Neural cell (in vitro differentiated cells): Measurements from ENCODE around the gene GRID1. TPM values are rescaled to one million over a fixed set of nuclear protein-coding genes. Genes with fewer than 3 reads are reported as not detected.
A peak's percentile ranks its signal among the peaks of the same experiment; 100 is the strongest.
"Not testable (repeated sequence)": the region's sequence is repeated elsewhere in the genome, so short reads cannot be mapped to it uniquely, and the experiment has no call there.

Experiments
- H2AFZ ChIP-seq: fragments of 200-600, 300-800 bp; sonication (generic), shearing (Covaris generic); 2 replicates; pipeline ENCODE4 v1.6.0; 2014; ENCODE audit warnings: low read depth, mild to moderate bottlenecking, antibody characterized with exemption, low read length, moderate library complexity
- H3F3A ChIP-seq: fragments of 200-600 bp; shearing (Covaris generic); 2 replicates; pipeline ENCODE4 v1.6.1; 2016; ENCODE audit warnings: mild to moderate bottlenecking, moderate library complexity, mixed read lengths, antibody characterized with exemption, low read length; ENCODE audit not compliant: insufficient read depth, poor library complexity, severe bottlenecking
- H3K27ac ChIP-seq: fragments of 200-600, 300-800 bp; sonication (generic), shearing (Covaris generic); 2 replicates; pipeline ENCODE4 v1.5.1; 2014; ENCODE audit warnings: mild to moderate bottlenecking, low read length, moderate library complexity
- H3K27me3 ChIP-seq: fragments of 300-800, 200-600 bp; sonication (generic), shearing (Covaris generic); 2 replicates; pipeline ENCODE4 v1.6.0; 2014; ENCODE audit warnings: mild to moderate bottlenecking, low read depth, low read length, moderate library complexity; ENCODE audit not compliant: insufficient read depth
- H3K36me3 ChIP-seq: fragments of 300-800, 200-600 bp; sonication (generic), shearing (Covaris generic); 2 replicates; pipeline ENCODE4 v1.5.1; 2014; ENCODE audit warnings: mild to moderate bottlenecking, antibody characterized with exemption, low read length, moderate library complexity; ENCODE audit not compliant: insufficient read depth
- H3K4me2 ChIP-seq: fragments of 300-800, 200-600 bp; sonication (generic), shearing (Covaris generic); 2 replicates; pipeline ENCODE4 v1.6.0; 2014; ENCODE audit warnings: mild to moderate bottlenecking, low read length
- H3K4me3 ChIP-seq: fragments of 300-800, 200-600 bp; sonication (generic), shearing (Covaris generic); 2 replicates; pipeline ENCODE4 v1.5.1; 2014; ENCODE audit warnings: mild to moderate bottlenecking, low read length, moderate library complexity
- H3K79me2 ChIP-seq: fragments of 200-600 bp; shearing (Covaris generic); replicated peaks from 2 replicates; pipeline ENCODE4 v1.6.0; 2014; ENCODE audit warnings: mild to moderate bottlenecking, low read length, moderate library complexity; ENCODE audit not compliant: insufficient read depth
- H3K9ac ChIP-seq: fragments of 300-800, 200-600 bp; sonication (generic), shearing (Covaris generic); 2 replicates; pipeline ENCODE4 v1.6.1; 2016; ENCODE audit warnings: mild to moderate bottlenecking, low read length, mixed read lengths
- H3K9me2 ChIP-seq: fragments of 200-600 bp; shearing (Covaris generic); 2 replicates; pipeline ENCODE4 v1.6.1; 2016; ENCODE audit warnings: mild to moderate bottlenecking, low read length, mixed read lengths; ENCODE audit not compliant: insufficient read depth
- H3K9me3 ChIP-seq: fragments of 200-600, 300-800 bp; sonication (generic), shearing (Covaris generic); 2 replicates; pipeline ENCODE4 v1.6.1; 2016; ENCODE audit warnings: mild to moderate bottlenecking, mixed run types, low read length, moderate library complexity, mixed read lengths
- H4K20me1 ChIP-seq: fragments of 200-600 bp; shearing (Covaris generic); 2 replicates; pipeline ENCODE4 v1.6.1; 2016; ENCODE audit warnings: mild to moderate bottlenecking, mixed run types; ENCODE audit not compliant: insufficient read depth
- CTCF ChIP-seq: fragments of 450-650 bp; IDR thresholded peaks from 2 replicates; pipeline ENCODE4 v1.5.1; 2014; ENCODE audit warnings: antibody characterized with exemption, mild to moderate bottlenecking, moderate library complexity; ENCODE audit not compliant: poor library complexity, severe bottlenecking
- EP300 ChIP-seq: fragments of 450-650 bp; conservative IDR thresholded peaks from 2 replicates; pipeline ENCODE4 v1.6.1; 2014; ENCODE audit warnings: antibody characterized with exemption, mild to moderate bottlenecking, moderate library complexity; ENCODE audit not compliant: poor library complexity, severe bottlenecking
- EZH2 ChIP-seq: fragments of 200-600, 300-800 bp; shearing (Covaris generic), sonication (generic); IDR thresholded peaks from 2 replicates; pipeline ENCODE4 v1.6.1; 2014; ENCODE audit warnings: antibody characterized with exemption, low read length, borderline replicate concordance, mild to moderate bottlenecking; ENCODE audit not compliant: insufficient read depth, poor library complexity, severe bottlenecking
- MXI1 ChIP-seq: fragments of 450-650 bp; conservative IDR thresholded peaks from 2 replicates; pipeline ENCODE4 v1.6.1; 2014; ENCODE audit warnings: antibody characterized with exemption, mild to moderate bottlenecking; ENCODE audit not compliant: poor library complexity, severe bottlenecking
- POLR2AphosphoS5 ChIP-seq: IDR thresholded peaks from 2 replicates; pipeline ENCODE4 v1.6.1; 2012
- RAD21 ChIP-seq: fragments of 450-650 bp; conservative IDR thresholded peaks from 2 replicates; pipeline ENCODE4 v1.6.1; 2014; ENCODE audit warnings: antibody characterized with exemption, mild to moderate bottlenecking, moderate library complexity
- REST ChIP-seq: IDR thresholded peaks from 2 replicates; pipeline ENCODE4 v1.6.1; 2012; ENCODE audit warnings: borderline replicate concordance
- SMC3 ChIP-seq: fragments of 450-650 bp; conservative IDR thresholded peaks from 2 replicates; pipeline ENCODE4 v1.6.1; 2014; ENCODE audit warnings: antibody characterized with exemption, mild to moderate bottlenecking, moderate library complexity; ENCODE audit not compliant: poor library complexity
- TAF1 ChIP-seq: IDR thresholded peaks from 2 replicates; pipeline ENCODE4 v1.6.1; 2012; ENCODE audit warnings: low read depth
- polyA plus RNA-seq: library from polyadenylated mRNA; depleted of rRNA; stranded (reverse); fragments of >200 nt; gene quantifications from 2 replicates; pipeline ENCODE4 v1.2.3, GENCODE V29; 2014

GRID1 gene
- polyA plus RNA-seq, 1 donor from 2014 or later, result 7.3 TPM

DNA sequence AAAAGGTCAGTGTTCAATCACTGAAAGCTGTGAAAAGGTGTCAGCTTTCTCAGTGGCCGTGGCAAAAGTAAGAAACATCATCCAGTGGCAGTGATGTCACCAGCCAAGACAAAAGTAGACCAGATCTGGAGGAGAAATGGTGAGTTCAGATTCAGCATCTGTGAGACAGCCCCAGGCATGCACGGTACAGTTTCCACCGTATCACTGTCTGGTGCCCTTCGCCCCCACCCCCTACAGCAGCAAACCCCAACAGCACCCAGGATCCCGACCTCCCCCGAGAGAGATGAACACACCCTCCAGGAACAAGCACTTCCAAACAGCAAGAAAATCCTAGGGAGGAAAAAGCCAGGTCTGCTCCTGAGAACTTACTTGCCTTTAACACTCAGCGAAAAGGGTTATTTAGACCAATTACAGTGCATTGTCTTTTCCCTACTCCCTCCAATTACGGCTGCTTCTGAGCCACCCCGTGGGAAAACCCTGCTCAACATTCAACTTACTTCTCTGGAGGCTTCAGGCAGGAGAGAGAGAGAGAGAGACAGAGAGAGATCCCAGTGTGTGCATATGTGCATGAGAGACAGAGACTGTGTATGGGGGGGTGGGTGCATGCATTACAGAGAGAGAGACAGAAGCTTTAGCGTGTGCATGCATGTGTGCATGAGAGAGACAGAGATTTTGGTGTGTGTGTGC, 189.6 kb downstream of the GRID1 start:
- Histone ChIP-seq H3K9ac (peak overlapping the region; percentile 11), H3F3A (no peaks in the 10 kb centered on the region)

GRCh38 chr10:86175476-86175875, 191.1 kb downstream of the GRID1 start:
- H3K27me3 ChIP-seq, H3K27ac ChIP-seq, H3K9me2 ChIP-seq, H4K20me1 ChIP-seq, H3K79me2 ChIP-seq, H3K36me3 ChIP-seq, H3K9ac ChIP-seq, H3F3A ChIP-seq, H2AFZ ChIP-seq, H3K4me3 ChIP-seq, H3K4me2 ChIP-seq, H3K9me3 ChIP-seq: not testable (repeated sequence)

More for the DNA sequence above, 189.6 kb downstream of the GRID1 start:
- Histone ChIP-seq H3K79me2 (no peaks in the 10 kb centered on the region), H3K27ac (peak overlapping the region; percentile 56), H3K36me3 (no peaks in the 10 kb centered on the region), H2AFZ (no peak overlapping the region), H4K20me1 (no peaks in the 10 kb centered on the region), H3K4me3 (peak overlapping the region; percentile 41), H3K27me3 (no peaks in the 10 kb centered on the region), H3K9me3 (no peaks in the 10 kb centered on the region), H3K4me2 (no peak overlapping the region), H3K9me2 (no peaks in the 10 kb centered on the region)
- peak; percentile 32 for TF ChIP-seq EP300
- TF ChIP-seq POLR2AphosphoS5, result peak; percentile 41
- TF ChIP-seq REST, result no peak

GRCh38 chr10:86172301-86172700, 194.3 kb downstream of the GRID1 start:
- no peaks in the 10 kb centered on the region for H3K27me3 ChIP-seq
- H3K27ac ChIP-seq, result no peak overlapping the region
- H3K36me3 ChIP-seq, result no peaks in the 10 kb centered on the region
- no peaks in the 10 kb centered on the region for H3K9me2 ChIP-seq
- no peak overlapping the region for H3K9ac ChIP-seq
- no peaks in the 10 kb centered on the region for H4K20me1 ChIP-seq
- TF ChIP-seq POLR2AphosphoS5 (no peak), RAD21 (no peak), MXI1 (no peak), EP300 (no peak), TAF1 (no peak), REST (no peak), CTCF (no peak), EZH2 (no peak), SMC3 (no peak)
- H3F3A ChIP-seq, result no peaks in the 10 kb centered on the region
- H3K4me2 ChIP-seq, result no peak overlapping the region
- no peaks in the 10 kb centered on the region for H3K9me3 ChIP-seq
- no peak overlapping the region for H3K4me3 ChIP-seq
- no peaks in the 10 kb centered on the region for H3K79me2 ChIP-seq
- H2AFZ ChIP-seq, result no peak overlapping the region
